ENCODE results near the gene TSHZ2. TPM values are rescaled to one million over a fixed set of nuclear protein-coding genes. Genes with fewer than 3 reads are reported as not detected.

Gene TSHZ2
- total and polyA plus RNA-seq, 9 of the 15 experiments (the other 6 are each of a cell fraction or from before 2014, with no cell fraction given): 0.03 to 0.20 (median 0.05) TPM; not detected in 4

DNA sequence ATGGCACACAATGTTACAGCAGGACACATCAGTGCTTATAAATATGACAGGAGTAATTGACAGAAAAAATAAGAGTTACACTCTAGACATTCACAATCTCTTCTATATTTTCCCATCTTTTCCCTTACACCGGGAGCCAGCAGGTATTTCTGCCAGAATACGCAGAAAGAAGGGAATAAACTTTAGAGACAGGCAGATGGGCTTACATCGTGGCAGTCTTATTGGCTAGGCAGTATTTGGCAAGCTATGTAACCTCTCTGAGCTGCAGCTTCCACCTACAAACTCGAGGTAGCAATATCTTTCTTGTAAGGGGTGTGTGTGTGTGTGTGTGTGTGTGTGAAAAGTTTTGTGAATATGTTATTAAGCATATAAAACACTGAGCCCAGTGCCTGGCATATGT, 33.0 kb upstream of the TSHZ2 start:
- intact Hi-C loops (cut with micrococcal nuclease): no loop called here
- Histone ChIP-seq H3K27ac (ENCODE audit: extremely low read depth, low read depth, low read length) (no peak overlapping the region), H3K27me3 (ENCODE audit: control insufficient read depth in 2 of 2, insufficient read depth in 2 of 2, low read length in 2 of 2) (0 out of 5 replicates have a peak, but pooled peaks cover 0 to 4% of the 10 kb centered on the region in 2 experiments), H3K9me1 (ENCODE audit: control insufficient read depth, insufficient read depth, low read length) (no peaks in the 10 kb centered on the region), H3K4me2 (ENCODE audit: insufficient read depth, low read length) (no peak overlapping the region), H3K9ac (ENCODE audit: insufficient read depth in 1 of 2, low read depth in 2 of 2, low read length in 2 of 2) (no peak overlapping the region), H3K4me1 (replicated peaks in 1 of 2; ENCODE audit: control insufficient read depth in 2 of 2, insufficient read depth in 2 of 2, low read length in 2 of 2) (no peaks in the 10 kb centered on the region), H4K20me1 (replicated peaks; ENCODE audit: control insufficient read depth, insufficient read depth, low read length) (no peaks in the 10 kb centered on the region), H3K4me3 (no peak overlapping the region), H3K36me3 (ENCODE audit: control insufficient read depth, insufficient read depth, low read length) (no peaks in the 10 kb centered on the region), H3K79me2 (ENCODE audit: control insufficient read depth, insufficient read depth, low read length) (no peaks in the 10 kb centered on the region), H3K9me3 (replicated peaks; ENCODE audit: control insufficient read depth, insufficient read depth, low read depth, low read length) (no peaks in the 10 kb centered on the region), H2AFZ (ENCODE audit: low read depth, low read length) (no peak overlapping the region)
- 0% methylated on average over 4 of the region's 4 CpGs for WGBS (ENCODE audit: insufficient coverage, low coverage, missing lambda C conversion rate)
- no peak for ATAC-seq
- CTCF ChIA-PET (ENCODE audit: low intra/inter-chr PET ratio): no interaction called here
- no peak for FAIRE-seq
- in situ Hi-C loops (cut with MboI): no loop called here
- POLR2A ChIA-PET: no interaction called here
- DNase-seq (ENCODE audit: extremely low read depth in 1 of 4, low spot score in 3 of 4): no peak
- no TSS peak for BruUV-seq (replicated peaks)
- no peak for TF ChIP-seq HOXB6 (CRISPR knock-in tag; IDR thresholded peaks at IDR 0.05; ENCODE audit: borderline replicate concordance)
- TF ChIP-seq SP2 (IDR thresholded peaks at IDR 0.05; ENCODE audit: extremely low read depth, low read depth, low read length, poor library complexity, severe bottlenecking): no peak
- no peak for TF ChIP-seq CHD1 (IDR thresholded peaks at IDR 0.05; ENCODE audit: low read length)
- TF ChIP-seq SPI1 (IDR thresholded peaks at IDR 0.05; ENCODE audit: borderline replicate concordance, low read depth, low read length): no peak
- TF ChIP-seq MAFG (tag; conservative IDR thresholded peaks at IDR 0.05): no peak
- TF ChIP-seq ZEB2 (IDR thresholded peaks at IDR 0.05): no peak
- no peak for TF ChIP-seq ZNF586 (CRISPR knock-in tag; conservative IDR thresholded peaks at IDR 0.05)
- TF ChIP-seq DMBX1 (CRISPR knock-in tag; IDR thresholded peaks at IDR 0.05; ENCODE audit: borderline replicate concordance): no peak
- TF ChIP-seq, protein P1, sequence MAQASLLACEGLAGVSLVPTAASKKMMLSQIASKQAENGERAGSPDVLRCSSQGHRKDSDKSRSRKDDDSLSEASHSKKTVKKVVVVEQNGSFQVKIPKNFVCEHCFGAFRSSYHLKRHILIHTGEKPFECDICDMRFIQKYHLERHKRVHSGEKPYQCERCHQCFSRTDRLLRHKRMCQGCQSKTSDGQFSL (CRISPR knock-in tag; IDR thresholded peaks at IDR 0.05): no peak
- TF ChIP-seq, protein P1 (tag; IDR thresholded peaks at IDR 0.05): no peak
- no peak for TF ChIP-seq XRCC5 (IDR thresholded peaks at IDR 0.05; ENCODE audit: low read depth, low read length)
- no peak for TF ChIP-seq ILF3 (IDR thresholded peaks at IDR 0.05; ENCODE audit: borderline replicate concordance)
- TF ChIP-seq TCF3 (CRISPR knock-in tag; IDR thresholded peaks at IDR 0.05): no peak
- TF ChIP-seq FOXK2 (conservative IDR thresholded peaks at IDR 0.05 in 1 of 2, IDR thresholded peaks at IDR 0.05 in 1 of 2; ENCODE audit: low read depth in 2 of 2): no peak
- TF ChIP-seq JUNB (CRISPR knock-in tag; conservative IDR thresholded peaks at IDR 0.05): no peak
